Frontal cortex (tissue), 4 donors: ENCODE measurements around the gene ISG20L2. TPM values are rescaled to one million over a fixed set of nuclear protein-coding genes. Genes with fewer than 3 reads are reported as not detected.
A peak's percentile ranks its signal among the peaks of the same experiment; 100 is the strongest.
"Not testable (repeated sequence)": the region's sequence is repeated elsewhere in the genome, so short reads cannot be mapped to it uniquely, and the experiment has no call there.

Experiments
- DNase-seq, 2 donors: peaks; one replicate each; pipeline ENCODE4 v3.0.0; 2012; ENCODE audit warnings: low spot score in 2 of 2
- FAIRE-seq: peaks from 2 replicates; lab custom pipeline; 2012; peaks lifted over from hg19 to GRCh38; lab: Jason Lieb, UNC
- total RNA-seq: library from RNA; depleted of rRNA; stranded (reverse); fragments of >200 nt; gene quantifications from one replicate; pipeline ENCODE4 v1.2.3, GENCODE V29; 2014
- donor health status: control.
- donor health status: control.
- donor health status: control.

The ISG20L2 gene, protein sequence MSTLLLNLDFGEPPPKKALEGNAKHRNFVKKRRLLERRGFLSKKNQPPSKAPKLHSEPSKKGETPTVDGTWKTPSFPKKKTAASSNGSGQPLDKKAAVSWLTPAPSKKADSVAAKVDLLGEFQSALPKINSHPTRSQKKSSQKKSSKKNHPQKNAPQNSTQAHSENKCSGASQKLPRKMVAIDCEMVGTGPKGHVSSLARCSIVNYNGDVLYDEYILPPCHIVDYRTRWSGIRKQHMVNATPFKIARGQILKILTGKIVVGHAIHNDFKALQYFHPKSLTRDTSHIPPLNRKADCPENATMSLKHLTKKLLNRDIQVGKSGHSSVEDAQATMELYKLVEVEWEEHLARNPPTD
- total RNA-seq: 7.3 TPM

DNA sequence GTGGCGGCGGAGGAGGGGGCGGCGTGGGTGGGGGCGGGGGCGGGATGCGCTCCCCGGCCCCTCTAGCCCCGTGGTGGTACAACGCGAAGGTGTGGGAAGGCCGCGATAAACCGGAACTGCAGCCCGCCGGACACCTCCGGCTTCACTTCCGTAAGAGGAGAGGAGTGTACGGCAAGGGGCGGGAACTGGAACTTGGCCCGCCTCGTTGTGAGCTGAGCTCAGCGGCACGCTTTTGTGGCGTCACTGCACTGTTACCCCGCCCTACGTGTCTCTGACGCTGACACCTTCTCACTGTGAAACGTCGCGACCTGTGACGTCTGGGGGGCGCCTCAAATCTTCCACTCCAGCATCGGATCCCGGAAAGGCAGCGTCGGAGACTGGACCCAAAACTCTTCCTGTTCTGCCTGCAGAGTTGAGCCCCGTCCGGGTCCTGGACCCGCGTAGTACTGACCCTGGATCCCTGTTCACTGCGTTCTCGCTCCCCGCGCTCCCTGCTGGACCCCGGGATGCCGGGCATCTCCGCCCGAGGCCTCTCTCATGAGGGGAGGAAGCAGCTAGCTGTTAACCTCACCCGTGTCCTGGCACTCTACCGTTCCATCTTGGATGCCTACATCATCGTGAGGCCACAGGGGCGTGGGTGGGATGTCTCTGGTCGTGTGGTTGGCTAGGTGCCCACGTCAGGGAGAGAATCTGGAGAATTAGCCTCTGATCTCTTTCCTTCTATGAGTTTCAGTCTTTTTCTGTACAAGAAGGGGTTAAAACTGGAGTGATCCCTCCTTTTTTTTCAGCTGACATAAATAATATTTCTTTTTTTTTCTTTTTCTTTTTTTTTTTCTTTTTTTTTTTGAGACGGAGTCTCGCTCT, at the start of gene ISG20L2:
TSS of gene ISG20L2 (minus strand) at position 168 of the 864 bp plus-strand sequence. CDS start 1,114 bp downstream, outside the sequence.
- no peak for FAIRE-seq

DNA sequence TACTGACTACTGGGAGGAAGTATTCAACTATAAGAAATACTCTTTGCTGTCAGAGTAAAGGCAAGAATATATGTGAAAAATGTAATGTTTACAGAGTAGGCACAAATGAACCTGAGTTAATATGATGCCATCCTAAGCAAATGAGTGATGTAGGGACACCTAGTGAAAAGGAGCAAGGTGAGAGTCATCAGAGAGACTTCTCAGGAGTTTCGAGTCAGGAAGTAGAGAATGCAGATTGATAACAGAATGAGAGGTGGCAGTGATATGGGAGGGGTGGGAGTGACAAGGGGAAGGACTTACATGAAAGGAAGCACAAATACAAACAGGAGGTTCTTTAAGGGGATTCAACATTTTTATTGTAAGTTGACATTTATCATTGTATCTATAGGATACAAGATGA, 49.0 kb upstream of the ISG20L2 start:
- no peak for DNase-seq
- FAIRE-seq: no peak

More for the DNA sequence above, at the start of gene ISG20L2:
- DNase-seq: peak; percentile 84 to 94

DNA sequence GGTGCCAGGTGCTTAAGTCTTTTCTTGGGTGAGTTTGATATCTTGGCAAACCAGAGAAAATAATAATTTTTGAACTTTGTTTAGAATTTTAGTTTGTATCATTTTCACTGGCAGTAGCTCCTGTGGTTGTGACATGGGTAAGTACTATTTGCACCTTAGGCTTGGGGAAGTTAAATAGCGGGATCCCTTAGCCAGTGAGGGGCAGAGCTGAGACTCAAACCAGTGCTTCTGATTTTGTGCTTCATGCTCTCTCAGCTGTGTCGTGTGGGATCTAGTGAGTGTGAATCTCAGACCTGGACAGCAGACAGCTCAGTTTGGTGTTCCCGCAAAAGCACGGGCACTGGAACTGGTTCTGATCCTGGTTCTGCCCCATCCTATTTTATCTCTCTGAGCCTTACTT, 48.4 kb upstream of the ISG20L2 start:
- FAIRE-seq (no peak), DNase-seq (no peak)

- DNase-seq: no peak
- no peak for FAIRE-seq
These were observed 47.2 kb upstream of the ISG20L2 start for GRCh38 chr1:156775799-156776198.

DNA sequence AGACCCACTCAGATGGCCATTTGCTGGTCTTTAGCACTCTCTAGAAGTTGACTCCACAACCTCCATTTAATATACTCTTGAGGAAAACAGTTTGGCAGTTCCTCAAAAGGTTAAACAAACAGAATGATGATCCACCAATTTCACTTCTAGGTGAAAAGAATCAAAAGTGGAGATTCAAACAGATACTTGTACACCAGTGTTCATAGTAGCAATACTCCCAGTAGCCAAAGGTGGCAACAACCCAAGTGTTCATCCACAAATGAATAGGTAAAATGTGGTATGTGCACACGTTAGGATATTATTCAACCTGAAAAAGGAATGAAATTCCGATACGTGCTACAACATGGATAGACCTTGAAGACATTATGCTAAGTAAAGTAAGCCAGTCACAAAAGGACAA, 45.0 kb upstream of the ISG20L2 start:
- DNase-seq (no peak), FAIRE-seq (no peak)

DNA sequence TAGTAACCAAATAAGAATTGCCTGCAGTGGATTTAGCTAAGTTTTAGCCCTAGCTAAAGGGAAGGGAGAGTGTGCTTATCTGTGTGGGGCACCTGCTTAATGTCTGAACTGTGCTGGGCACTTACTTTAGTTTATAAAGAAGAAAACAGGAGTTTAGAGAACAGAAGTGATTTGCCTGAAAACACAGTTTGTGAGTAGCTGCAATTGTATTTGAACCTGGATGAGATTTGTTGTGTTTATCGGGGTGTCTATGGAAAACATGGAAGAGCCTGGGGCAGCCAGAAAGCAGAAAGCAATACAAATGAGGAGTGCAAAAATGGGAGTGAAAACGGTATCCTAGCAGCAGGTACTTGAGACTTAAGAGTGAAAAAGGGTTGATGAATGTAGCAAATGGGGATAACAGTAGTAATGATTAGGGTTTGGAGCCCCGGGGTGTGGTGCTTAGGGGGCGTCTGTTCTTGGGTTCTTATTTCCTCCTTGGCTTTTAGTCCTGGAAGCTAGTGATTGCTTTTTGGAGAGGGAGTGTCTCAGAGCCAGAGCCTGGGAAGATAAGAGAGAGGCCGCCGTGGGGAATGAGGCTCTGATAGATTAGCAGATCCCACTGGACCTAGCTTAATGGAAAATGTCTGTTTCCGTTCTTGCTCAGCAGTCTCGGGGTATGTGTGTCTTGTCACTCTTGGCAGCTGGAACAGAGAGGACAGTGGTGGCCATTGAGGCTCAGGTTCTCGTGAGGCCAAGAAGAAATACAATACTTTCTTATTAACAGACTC, 44.3 kb upstream of the ISG20L2 start:
- FAIRE-seq (no peak), DNase-seq (no peak)

GRCh38 chr1:156772222-156772621, 43.7 kb upstream of the ISG20L2 start:
- no peak for FAIRE-seq
- DNase-seq: no peak

- DNase-seq: no peak
- no peak for FAIRE-seq
These were observed 40.2 kb upstream of the ISG20L2 start for GRCh38 chr1:156768610-156769295.

- no peak for DNase-seq
- no peak for FAIRE-seq
These were observed 39.5 kb upstream of the ISG20L2 start for GRCh38 chr1:156767879-156768604.

GRCh38 chr1:156767101-156767878, 38.7 kb upstream of the ISG20L2 start, which contains the start of gene PRCC:
Gene PRCC (plus strand): TSS chr1:156767535. CDS start chr1:156767772, 237 bp downstream.
- DNase-seq (peak; percentile 85 to 88), FAIRE-seq (peak; percentile 94)

- DNase-seq (no peak), FAIRE-seq (no peak)
These were observed 37.9 kb upstream of the ISG20L2 start for GRCh38 chr1:156766298-156767100.

GRCh38 chr1:156765666-156766065, 37.1 kb upstream of the ISG20L2 start:
- FAIRE-seq: no peak
- no peak for DNase-seq

- FAIRE-seq, DNase-seq: not testable (repeated sequence)
These were observed 36.6 kb upstream of the ISG20L2 start for GRCh38 chr1:156765136-156765535.

- no peak for DNase-seq
- no peak for FAIRE-seq
These were observed 32.2 kb upstream of the ISG20L2 start for GRCh38 chr1:156760796-156761104.

- FAIRE-seq (no peak), DNase-seq (no peak)
These were observed 31.7 kb upstream of the ISG20L2 start for GRCh38 chr1:156760092-156760795.

DNA sequence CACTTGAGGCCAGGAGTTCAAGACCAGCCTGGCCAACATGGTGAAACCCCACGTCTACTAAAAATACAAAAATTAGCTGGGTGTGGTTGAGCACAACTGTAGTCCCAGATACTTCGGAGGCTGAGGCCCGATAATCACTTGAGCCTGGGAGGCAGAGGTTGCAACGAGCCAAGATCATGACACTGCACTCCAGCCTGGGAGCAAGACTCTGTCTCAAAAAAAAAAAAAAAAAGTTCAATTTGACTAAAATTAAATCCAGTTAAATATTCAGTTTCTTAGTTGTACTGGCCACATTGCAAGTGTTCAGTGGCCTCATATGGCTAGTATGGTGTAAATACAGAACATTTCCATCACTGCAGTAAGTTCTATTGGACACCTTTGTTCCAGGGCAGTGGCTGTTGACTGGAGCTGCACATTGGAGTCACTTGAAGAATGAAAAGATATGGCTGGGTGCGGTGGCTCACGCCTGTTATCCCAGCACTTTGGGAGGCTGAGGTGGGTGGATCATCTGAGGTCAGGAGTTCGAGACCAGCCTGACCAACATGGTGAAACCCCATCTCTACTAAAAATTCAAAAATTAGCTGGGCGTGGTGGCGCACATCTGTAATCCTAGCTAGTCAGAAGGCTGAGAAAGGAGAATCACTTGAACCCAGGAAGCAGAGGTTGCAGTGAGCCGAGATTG, 29.1 kb upstream of the ISG20L2 start:
- DNase-seq, FAIRE-seq: not testable (repeated sequence)
